Stomach (tissue), 9 donors: ENCODE results near the gene CFAP57. TPM values are rescaled to one million over a fixed set of nuclear protein-coding genes. Genes with fewer than 3 reads are reported as not detected.

ENCODE experiments used
- DNase-seq, 2 donors: peaks; one replicate each; pipeline versions ENCODE4 v3.0.0 to v3.0.0-alpha.2; 2013 to 2019
- H3K27ac ChIP-seq, 5 donors: fragments of 200-600 bp in 4 of 5; sonication (generic) in 4 of 5; one replicate each; pipeline ENCODE4 v1.5.1; 2013 to 2019; ENCODE audit warnings: mild to moderate bottlenecking in 1 of 5, moderate library complexity in 1 of 5
- H3K27me3 ChIP-seq, 3 donors: fragments of 200-600 bp; sonication (generic); one replicate each; pipeline ENCODE4 v1.5.1; 2017 to 2019; ENCODE audit warnings: mixed run types in 1 of 3
- H3K36me3 ChIP-seq, 4 donors: fragments of 200-600 bp; sonication (generic); 1 replicate in 3 of 4; 2 replicates in 1 of 4; pipeline ENCODE4 v1.5.1; 2016 to 2019
- H3K4me1 ChIP-seq, 4 donors: fragments of 200-600 bp; sonication (generic); one replicate each; pipeline ENCODE4 v1.5.1; 2016 to 2019
- H3K4me3 ChIP-seq, 4 donors: fragments of 200-600 bp; sonication (generic) in 3 of 4; one replicate each; pipeline ENCODE4 v1.5.1; 2016 to 2019; ENCODE audit warnings: mild to moderate bottlenecking in 1 of 4
- H3K9me3 ChIP-seq, 4 donors: fragments of 200-600 bp; sonication (generic); one replicate each; pipeline ENCODE4 v1.5.1; 2016 to 2019
- EP300 ChIP-seq: sonication (generic); formaldehyde crosslinking; IDR thresholded peaks from one replicate; pipeline ENCODE4 v1.6.1; 2017; ENCODE audit warnings: antibody characterized with exemption
- POLR2A ChIP-seq, 4 donors: fragments of 450-650 bp; IDR thresholded peaks; one replicate each; pipeline ENCODE4 v1.6.1; 2016; ENCODE audit warnings: antibody characterized with exemption in 4 of 4, control low read depth in 2 of 4, mild to moderate bottlenecking in 1 of 4, moderate library complexity in 1 of 4
- POLR2AphosphoS5 ChIP-seq, 3 donors: sonication (generic); formaldehyde crosslinking; IDR thresholded peaks; one replicate each; pipeline ENCODE4 v1.6.1; 2016; ENCODE audit warnings: antibody characterized with exemption in 3 of 3
- WGBS, 5 donors: extraction: QIAGEN DNeasy Blood & Tissue Kit in 3 of 5; methylation state at CpG; one replicate each; pipeline versions ENCODE4 v1.1.5 to v1.1.7; 2013 to 2018; 5-methylcytosine and 5-hydroxymethylcytosine counted together
- intact Hi-C: fragments of 100-400 bp; cut with DNase I; formaldehyde crosslinking; loops from one replicate; pipeline ENCODE4 v1.15.1; 2023; ENCODE audit warnings: low total_unique reads
- polyA plus RNA-seq, 3 donors: library from polyadenylated mRNA; stranded (reverse); fragments of 200-250 nt; gene quantifications; one replicate each; pipeline ENCODE4 v1.2.3, GENCODE V29; 2013
- total RNA-seq, 5 donors: library from RNA; depleted of rRNA; stranded (reverse); fragments of >200 nt; gene quantifications; one replicate each; pipeline versions ENCODE4 v1.1.0 to v1.2.3, GENCODE V29; 2014 to 2016
- TF ChIP-seq, protein P1 (sequence below), 7 experiments: fragments of 450-650 bp in 4 of 7; fragments of 200-600 bp in 3 of 7; sonication (generic) in 3 of 7; IDR thresholded peaks; one replicate each; pipeline ENCODE4 v1.5.1; 2016 to 2019; ENCODE audit warnings: antibody characterized with exemption in 7 of 7, control low read depth in 2 of 7, mild to moderate bottlenecking in 1 of 7
- donor health status: healthy with polysubstance abuse.
- donor health status: Bipolar disorder and iron deficiency.
- donor health status: healthy.

CFAP57 gene
- total and polyA plus RNA-seq, 8 donors, result 0.08 to 1.4 (median 0.15) TPM; not detected in 3

DNA sequence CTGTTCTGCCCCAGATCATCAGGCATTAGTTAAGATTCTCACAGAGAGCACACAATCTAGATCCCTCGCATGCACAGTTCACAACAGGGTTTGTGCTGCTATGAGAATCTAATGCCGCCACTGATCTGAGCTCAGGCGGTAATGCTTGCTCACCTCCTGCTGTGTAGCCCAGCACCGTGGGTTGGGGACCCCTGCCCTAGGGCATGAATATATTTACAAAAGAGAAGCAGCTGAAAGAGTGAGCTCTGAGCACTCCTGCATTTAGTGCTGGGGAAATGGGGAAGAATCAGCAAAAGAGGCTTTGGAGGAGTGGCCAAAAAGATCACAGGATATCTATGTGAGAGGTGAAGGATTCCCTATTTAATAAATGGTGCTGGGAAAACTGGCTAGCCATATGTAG lies 5.6 kb downstream of the CFAP57 start:
- TF ChIP-seq POLR2A (IDR thresholded peaks at IDR 0.05), result no peak
- no peak for TF ChIP-seq POLR2AphosphoS5 (IDR thresholded peaks at IDR 0.05)
- TF ChIP-seq EP300, result no peak
- TF ChIP-seq, protein P1, sequence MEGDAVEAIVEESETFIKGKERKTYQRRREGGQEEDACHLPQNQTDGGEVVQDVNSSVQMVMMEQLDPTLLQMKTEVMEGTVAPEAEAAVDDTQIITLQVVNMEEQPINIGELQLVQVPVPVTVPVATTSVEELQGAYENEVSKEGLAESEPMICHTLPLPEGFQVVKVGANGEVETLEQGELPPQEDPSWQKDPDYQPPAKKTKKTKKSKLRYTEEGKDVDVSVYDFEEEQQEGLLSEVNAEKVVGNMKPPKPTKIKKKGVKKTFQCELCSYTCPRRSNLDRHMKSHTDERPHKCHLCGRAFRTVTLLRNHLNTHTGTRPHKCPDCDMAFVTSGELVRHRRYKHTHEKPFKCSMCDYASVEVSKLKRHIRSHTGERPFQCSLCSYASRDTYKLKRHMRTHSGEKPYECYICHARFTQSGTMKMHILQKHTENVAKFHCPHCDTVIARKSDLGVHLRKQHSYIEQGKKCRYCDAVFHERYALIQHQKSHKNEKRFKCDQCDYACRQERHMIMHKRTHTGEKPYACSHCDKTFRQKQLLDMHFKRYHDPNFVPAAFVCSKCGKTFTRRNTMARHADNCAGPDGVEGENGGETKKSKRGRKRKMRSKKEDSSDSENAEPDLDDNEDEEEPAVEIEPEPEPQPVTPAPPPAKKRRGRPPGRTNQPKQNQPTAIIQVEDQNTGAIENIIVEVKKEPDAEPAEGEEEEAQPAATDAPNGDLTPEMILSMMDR (IDR thresholded peaks at IDR 0.05), result no peak
- 47 to 59% (median 54%) methylated on average over 4 of the region's 4 CpGs for WGBS, 5 donors
- no peak for DNase-seq
- Histone ChIP-seq H3K36me3 (no peaks in the 10 kb centered on the region), H3K27me3 (peaks cover 0 to 20% (median 4%) of the 10 kb centered on the region in 3 donors), H3K9me3 (no peaks in the 10 kb centered on the region), H3K4me1 (peaks cover 0 to 5% (median 3%) of the 10 kb centered on the region in 4 donors), H3K27ac (no peak overlapping the region), H3K4me3 (no peak overlapping the region)
- intact Hi-C loops, result no loop called here

DNA sequence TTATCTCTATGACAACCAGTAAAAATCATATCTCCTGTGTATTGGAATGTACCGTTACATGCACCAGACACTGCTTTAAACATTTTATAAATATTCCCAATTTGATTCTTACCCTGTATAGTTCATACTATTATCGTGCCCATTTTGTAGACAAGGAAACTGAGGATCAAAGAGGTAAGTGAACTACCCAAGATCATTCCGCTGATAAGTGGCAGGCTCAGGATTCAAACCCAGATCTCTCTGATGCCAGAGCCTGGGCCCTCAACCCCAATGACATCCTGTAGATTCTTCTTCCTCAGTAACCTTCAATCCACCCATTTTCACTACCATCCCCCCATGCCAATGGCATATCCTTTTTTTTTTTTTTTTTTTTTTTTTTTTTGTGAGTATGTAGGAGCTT lies 12.3 kb downstream of the CFAP57 start:
- Histone ChIP-seq H3K4me3 (no peak overlapping the region), H3K27me3 (no peaks in the 10 kb centered on the region), H3K4me1 (no peaks in the 10 kb centered on the region), H3K9me3 (no peaks in the 10 kb centered on the region), H3K27ac (no peak overlapping the region), H3K36me3 (no peaks in the 10 kb centered on the region)
- intact Hi-C loops, result no loop called here
- WGBS, 5 donors, result 94 to 100% (median 96%) methylated on average over 3 of the region's 3 CpGs
- TF ChIP-seq POLR2AphosphoS5 (IDR thresholded peaks at IDR 0.05) (no peak), EP300 (no peak), POLR2A (IDR thresholded peaks at IDR 0.05) (no peak)
- TF ChIP-seq, protein P1 (IDR thresholded peaks at IDR 0.05), result no peak
- DNase-seq, result no peak

DNA sequence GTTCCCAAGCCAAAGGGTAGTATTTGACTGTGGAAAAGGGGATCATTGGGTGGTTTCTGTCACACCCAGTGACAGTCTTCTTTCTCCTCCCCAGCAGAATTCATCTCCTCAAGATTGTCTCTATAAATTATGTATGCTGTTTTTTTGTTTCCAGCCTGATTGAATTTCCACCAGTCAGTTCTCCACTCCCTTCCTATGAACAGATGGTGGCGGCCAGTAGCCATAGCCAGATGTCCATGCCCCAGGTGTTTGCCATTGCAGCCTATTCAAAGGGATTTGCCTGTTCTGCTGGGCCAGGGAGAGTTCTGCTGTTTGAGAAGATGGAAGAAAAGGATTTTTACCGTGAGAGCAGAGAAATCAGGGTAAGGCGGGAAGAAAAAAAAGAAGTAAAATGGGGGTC lies 12.9 kb downstream of the CFAP57 start:
- Histone ChIP-seq H3K27me3 (no peaks in the 10 kb centered on the region), H3K4me1 (no peaks in the 10 kb centered on the region), H3K27ac (no peak overlapping the region), H3K9me3 (no peaks in the 10 kb centered on the region), H3K4me3 (no peak overlapping the region), H3K36me3 (no peaks in the 10 kb centered on the region)
- no peak for TF ChIP-seq EP300
- TF ChIP-seq POLR2A (IDR thresholded peaks at IDR 0.05), result no peak
- TF ChIP-seq, protein P1 (IDR thresholded peaks at IDR 0.05), result no peak
- no peak for TF ChIP-seq POLR2AphosphoS5 (IDR thresholded peaks at IDR 0.05)
- intact Hi-C loops, result no loop called here
- DNase-seq, result no peak
- 86 to 95% (median 93%) methylated on average over 3 of the region's 3 CpGs for WGBS, 5 donors

DNA sequence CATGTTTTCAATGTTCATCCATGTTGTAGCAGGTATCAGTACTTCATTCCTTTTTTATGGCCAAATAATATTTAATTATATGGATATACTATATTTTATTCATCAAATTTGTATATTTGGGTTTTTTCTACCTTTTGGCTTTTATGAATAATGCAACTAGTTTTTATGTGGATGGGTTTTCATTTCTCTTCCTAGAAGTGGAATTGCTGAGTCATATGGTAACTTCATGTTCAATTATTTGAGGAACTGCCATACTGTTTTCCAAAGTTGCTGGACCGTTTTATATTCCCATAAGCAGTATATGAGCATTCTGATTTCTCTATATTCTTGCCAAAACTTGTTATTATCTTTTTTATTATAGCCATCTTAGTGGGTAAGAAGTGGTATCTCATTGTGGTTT lies 16.0 kb downstream of the CFAP57 start:
- Histone ChIP-seq H3K4me3 (no peak overlapping the region), H3K36me3 (no peaks in the 10 kb centered on the region), H3K27ac (no peak overlapping the region), H3K27me3 (no peaks in the 10 kb centered on the region), H3K9me3 (peaks cover 0 to 5% (median 0%) of the 10 kb centered on the region in 4 donors), H3K4me1 (no peaks in the 10 kb centered on the region)
- DNase-seq, result no peak
- 35 to 88% (median 81%) methylated on average over 1 of the region's 1 CpG for WGBS, 5 donors
- intact Hi-C loops, result no loop called here
- no peak for TF ChIP-seq POLR2AphosphoS5 (IDR thresholded peaks at IDR 0.05)
- TF ChIP-seq EP300, result no peak
- no peak for TF ChIP-seq POLR2A (IDR thresholded peaks at IDR 0.05)
- TF ChIP-seq, protein P1 (IDR thresholded peaks at IDR 0.05), result no peak
